SK-N-SH (cell line): ENCODE data around the gene ACOX2. TPM values are rescaled to one million over a fixed set of nuclear protein-coding genes. Genes with fewer than 3 reads are reported as not detected.

Experiments
- CTCF ChIA-PET: fragments of 300-600, 350-600 bp; formaldehyde crosslinking; extraction: SDS; loops from one replicate; lab custom pipeline; 2021; lab: Yijun Ruan, JAX
- POLR2A ChIA-PET: fragments of 350-600 bp; sonication (Branson Sonifier 250); formaldehyde crosslinking; extraction: SDS; loops from one replicate; lab custom pipeline; 2020; ENCODE audit warnings: antibody characterized with exemption, inconsistent platforms; lab: Yijun Ruan, JAX
- DNase-seq: peaks from one replicate; pipeline ENCODE4 v3.0.0; 2012
- H2AFZ ChIP-seq: fragments of 200-600 bp; sonication (generic); 2 replicates; pipeline ENCODE4 v1.8.1; 2016; ENCODE audit warnings: antibody characterized with exemption, mild to moderate bottlenecking, low read depth
- H3F3A ChIP-seq: fragments of 200-600 bp; sonication (generic); replicated peaks from 2 replicates; pipeline ENCODE3; 2016; ENCODE audit warnings: antibody characterized with exemption, mild to moderate bottlenecking; ENCODE audit not compliant: insufficient read depth
- H3K27ac ChIP-seq, 2 experiments: fragments of 200-500 bp in 1 of 2; fragments of 200-600 bp in 1 of 2; sonication (Bioruptor generic) in 1 of 2; sonication (generic), shearing (Covaris generic) in 1 of 2; 2 replicates each; pipeline versions ENCODE4 v1.5.1 to v1.6.1; 2014 to 2016; ENCODE audit warnings: low read depth in 2 of 2, inconsistent platforms in 1 of 2, low read length in 1 of 2, mild to moderate bottlenecking in 1 of 2, mixed read lengths in 1 of 2
- H3K27me3 ChIP-seq: fragments of 200-600 bp; sonication (generic), shearing (Covaris generic); 2 replicates; pipeline ENCODE4 v1.6.1; 2016; ENCODE audit warnings: mixed run types; ENCODE audit not compliant: insufficient read depth
- H3K36me3 ChIP-seq, 2 experiments: fragments of 200-500 bp in 1 of 2; fragments of 200-600 bp in 1 of 2; sonication (Bioruptor generic) in 1 of 2; sonication (generic) in 1 of 2; replicated peaks in 1 of 2; 2 replicates each; pipeline versions ENCODE3 to v1.5.1; 2014 to 2016; ENCODE audit warnings: low read length in 1 of 2, mild to moderate bottlenecking in 1 of 2; ENCODE audit not compliant: insufficient read depth in 2 of 2, control insufficient read depth in 1 of 2
- H3K4me1 ChIP-seq, 2 experiments: fragments of 200-500 bp in 1 of 2; fragments of 200-600 bp in 1 of 2; sonication (Bioruptor generic) in 1 of 2; sonication (generic), shearing (Covaris generic) in 1 of 2; 2 replicates each; pipeline versions ENCODE4 v1.5.1 to v1.6.1; 2014 to 2016; ENCODE audit warnings: low read depth in 1 of 2, low read length in 1 of 2, mixed run types in 1 of 2; ENCODE audit not compliant: insufficient read depth in 2 of 2, control insufficient read depth in 1 of 2
- H3K4me2 ChIP-seq: fragments of 200-600 bp; sonication (generic), shearing (Covaris generic); 2 replicates; pipeline ENCODE4 v1.6.1; 2017; ENCODE audit warnings: mixed run types
- H3K4me3 ChIP-seq, 2 experiments: fragments of 200-500 bp in 1 of 2; fragments of 200-600 bp in 1 of 2; sonication (Bioruptor generic) in 1 of 2; sonication (generic), shearing (Covaris generic) in 1 of 2; 2 replicates each; pipeline versions ENCODE4 v1.5.1 to v1.8.1; 2014 to 2016; ENCODE audit warnings: low read depth in 2 of 2, inconsistent platforms in 1 of 2, low read length in 1 of 2, mild to moderate bottlenecking in 1 of 2, mixed read lengths in 1 of 2, moderate library complexity in 1 of 2
- H3K79me2 ChIP-seq: fragments of 200-600 bp; sonication (generic); 2 replicates; pipeline ENCODE4 v1.8.1; 2017; ENCODE audit warnings: mild to moderate bottlenecking; ENCODE audit not compliant: insufficient read depth
- H3K9ac ChIP-seq: fragments of 200-600 bp; sonication (generic); 2 replicates; pipeline ENCODE4 v1.6.1; 2017; ENCODE audit warnings: mixed run types
- H3K9me2 ChIP-seq: fragments of 200-600 bp; sonication (generic); 2 replicates; pipeline ENCODE4 v1.6.1; 2017; ENCODE audit warnings: mixed run types
- H3K9me3 ChIP-seq: fragments of 200-600 bp; sonication (generic); 2 replicates; pipeline ENCODE4 v1.6.1; 2017; ENCODE audit warnings: mixed run types, mild to moderate bottlenecking, moderate library complexity
- H4K20me1 ChIP-seq: fragments of 200-600 bp; sonication (generic); 2 replicates; pipeline ENCODE4 v1.6.1; 2017; ENCODE audit warnings: mild to moderate bottlenecking, mixed run types; ENCODE audit not compliant: insufficient read depth
- ELF1 ChIP-seq: IDR thresholded peaks from 2 replicates; pipeline ENCODE4 v1.4.0; 2012
- EP300 ChIP-seq, 2 experiments: IDR thresholded peaks; 2 replicates each; pipeline versions ENCODE4 v1.4.0 to v1.6.1; 2012; ENCODE audit warnings: borderline replicate concordance in 1 of 2, low read depth in 1 of 2, low read length in 1 of 2
- GABPA ChIP-seq: IDR thresholded peaks from 2 replicates; pipeline ENCODE4 v1.4.0; 2012; ENCODE audit warnings: low read depth, mild to moderate bottlenecking
- JUND ChIP-seq: IDR thresholded peaks from 2 replicates; pipeline ENCODE4 v1.4.0; 2012
- MEF2A ChIP-seq: IDR thresholded peaks from 2 replicates; pipeline ENCODE4 v1.4.0; 2012; ENCODE audit warnings: low read depth, borderline replicate concordance
- MXI1 ChIP-seq: IDR thresholded peaks from 2 replicates; pipeline ENCODE4 v1.6.1; 2012; ENCODE audit warnings: mild to moderate bottlenecking, low read depth, low read length, improper control_type of control experiment
- NFIC ChIP-seq: IDR thresholded peaks from 2 replicates; pipeline ENCODE4 v1.4.0; 2012; ENCODE audit warnings: borderline replicate concordance
- NRF1 ChIP-seq: IDR thresholded peaks from 2 replicates; pipeline ENCODE4 v1.6.1; 2012; ENCODE audit warnings: low read depth, mild to moderate bottlenecking, low read length
- RAD21 ChIP-seq: IDR thresholded peaks from 2 replicates; pipeline ENCODE4 v1.6.1; 2012; ENCODE audit warnings: mild to moderate bottlenecking, low read length
- RXRA ChIP-seq: IDR thresholded peaks from 2 replicates; pipeline ENCODE4 v1.4.0; 2012; ENCODE audit warnings: low read depth, mild to moderate bottlenecking, borderline replicate concordance
- SIN3A ChIP-seq: IDR thresholded peaks from 2 replicates; pipeline ENCODE4 v1.6.1; 2012; ENCODE audit warnings: low read depth, mild to moderate bottlenecking, low read length, moderate library complexity, borderline replicate concordance
- TCF12 ChIP-seq: IDR thresholded peaks from 2 replicates; pipeline ENCODE4 v1.4.0; 2012
- TEAD4 ChIP-seq: IDR thresholded peaks from 2 replicates; pipeline ENCODE4 v1.4.0; 2012; ENCODE audit warnings: mild to moderate bottlenecking, borderline replicate concordance; ENCODE audit not compliant: insufficient read depth
- YY1 ChIP-seq: IDR thresholded peaks from 2 replicates; pipeline ENCODE4 v1.4.0; 2012; ENCODE audit warnings: low read depth, mild to moderate bottlenecking
- WGBS: methylation state at CpG from one replicate; pipeline ENCODE4 v1.1.6; 2017; ENCODE audit warnings: low lambda C conversion rate; 5-methylcytosine and 5-hydroxymethylcytosine counted together
- polyA plus RNA-seq, 3 experiments: library from polyadenylated mRNA; depleted of rRNA; stranded (reverse); fragments of >200 nt; gene quantifications; 2 replicates each; pipeline ENCODE4 v1.2.3, GENCODE V29; 2012
- TF ChIP-seq, protein P1 (sequence below): IDR thresholded peaks from 2 replicates; pipeline ENCODE4 v1.4.0; 2012; ENCODE audit warnings: low read depth, borderline replicate concordance
- TF ChIP-seq, protein P2 (sequence below): fragments of 200-600 bp; sonication (generic); IDR thresholded peaks from 2 replicates; pipeline ENCODE4 v1.6.1; 2017; ENCODE audit warnings: antibody characterized with exemption, mild to moderate bottlenecking, moderate library complexity
- TF ChIP-seq, protein P3 (sequence below): fragments of 150-350 bp; IDR thresholded peaks from 2 replicates; pipeline ENCODE4 v1.6.1; 2017; ENCODE audit warnings: antibody characterized with exemption, low read length, low read depth, borderline replicate concordance
- TF ChIP-seq, protein P4 (sequence below): IDR thresholded peaks from 2 replicates; pipeline ENCODE4; 2012

ACOX2 gene
- polyA plus RNA-seq, 1 of the 3 experiments (the other 2 are of a cell fraction): 9.0 TPM

DNA sequence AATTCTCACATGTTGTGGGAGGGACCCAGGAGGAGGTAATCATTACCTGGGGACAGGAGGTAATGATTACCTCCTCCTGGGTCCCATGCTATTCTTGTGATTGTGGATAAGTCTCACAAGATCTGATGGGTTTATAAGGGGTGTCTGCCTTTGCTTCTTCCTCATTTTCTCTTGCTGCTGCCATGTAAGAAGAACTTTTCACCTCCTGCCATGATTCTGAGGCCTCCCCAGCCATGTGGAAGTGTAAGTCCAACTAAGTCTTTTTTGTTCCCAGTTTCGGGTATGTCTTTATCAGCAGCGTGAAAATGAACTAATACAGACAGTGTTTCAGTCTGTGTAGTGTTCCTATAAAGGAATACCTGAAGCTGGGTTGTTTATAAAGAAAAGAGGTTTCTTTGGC lies 58.2 kb downstream of the ACOX2 start:
- Histone ChIP-seq H4K20me1 (no peaks in the 10 kb centered on the region), H3K4me3 (no peak overlapping the region), H3K4me2 (no peak overlapping the region), H3K79me2 (no peaks in the 10 kb centered on the region), H3K27ac (no peak overlapping the region), H3K9me2 (no peaks in the 10 kb centered on the region), H2AFZ (no peak overlapping the region), H3F3A (no peaks in the 10 kb centered on the region), H3K9ac (no peak overlapping the region), H3K4me1 (peaks cover 0 to 2% of the 10 kb centered on the region in 2 experiments; a peak in 1 of 4 replicates), H3K27me3 (no peaks in the 10 kb centered on the region), H3K36me3 (no peaks in the 10 kb centered on the region), H3K9me3 (peaks cover 4% of the 10 kb centered on the region; the same call in 1 of the 2 replicates)
- POLR2A ChIA-PET: no interaction called here
- CTCF ChIA-PET: no interaction called here
- no peak for TF ChIP-seq NRF1
- TF ChIP-seq MEF2A: no peak
- TF ChIP-seq JUND: no peak
- TF ChIP-seq MXI1: no peak
- no peak for TF ChIP-seq YY1
- TF ChIP-seq TCF12: no peak
- TF ChIP-seq, protein P1, sequence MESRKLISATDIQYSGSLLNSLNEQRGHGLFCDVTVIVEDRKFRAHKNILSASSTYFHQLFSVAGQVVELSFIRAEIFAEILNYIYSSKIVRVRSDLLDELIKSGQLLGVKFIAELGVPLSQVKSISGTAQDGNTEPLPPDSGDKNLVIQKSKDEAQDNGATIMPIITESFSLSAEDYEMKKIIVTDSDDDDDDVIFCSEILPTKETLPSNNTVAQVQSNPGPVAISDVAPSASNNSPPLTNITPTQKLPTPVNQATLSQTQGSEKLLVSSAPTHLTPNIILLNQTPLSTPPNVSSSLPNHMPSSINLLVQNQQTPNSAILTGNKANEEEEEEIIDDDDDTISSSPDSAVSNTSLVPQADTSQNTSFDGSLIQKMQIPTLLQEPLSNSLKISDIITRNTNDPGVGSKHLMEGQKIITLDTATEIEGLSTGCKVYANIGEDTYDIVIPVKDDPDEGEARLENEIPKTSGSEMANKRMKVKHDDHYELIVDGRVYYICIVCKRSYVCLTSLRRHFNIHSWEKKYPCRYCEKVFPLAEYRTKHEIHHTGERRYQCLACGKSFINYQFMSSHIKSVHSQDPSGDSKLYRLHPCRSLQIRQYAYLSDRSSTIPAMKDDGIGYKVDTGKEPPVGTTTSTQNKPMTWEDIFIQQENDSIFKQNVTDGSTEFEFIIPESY: no peak
- no peak for TF ChIP-seq RAD21
- no peak for TF ChIP-seq GABPA
- TF ChIP-seq TEAD4: no peak
- TF ChIP-seq SIN3A: no peak
- TF ChIP-seq, protein P2, sequence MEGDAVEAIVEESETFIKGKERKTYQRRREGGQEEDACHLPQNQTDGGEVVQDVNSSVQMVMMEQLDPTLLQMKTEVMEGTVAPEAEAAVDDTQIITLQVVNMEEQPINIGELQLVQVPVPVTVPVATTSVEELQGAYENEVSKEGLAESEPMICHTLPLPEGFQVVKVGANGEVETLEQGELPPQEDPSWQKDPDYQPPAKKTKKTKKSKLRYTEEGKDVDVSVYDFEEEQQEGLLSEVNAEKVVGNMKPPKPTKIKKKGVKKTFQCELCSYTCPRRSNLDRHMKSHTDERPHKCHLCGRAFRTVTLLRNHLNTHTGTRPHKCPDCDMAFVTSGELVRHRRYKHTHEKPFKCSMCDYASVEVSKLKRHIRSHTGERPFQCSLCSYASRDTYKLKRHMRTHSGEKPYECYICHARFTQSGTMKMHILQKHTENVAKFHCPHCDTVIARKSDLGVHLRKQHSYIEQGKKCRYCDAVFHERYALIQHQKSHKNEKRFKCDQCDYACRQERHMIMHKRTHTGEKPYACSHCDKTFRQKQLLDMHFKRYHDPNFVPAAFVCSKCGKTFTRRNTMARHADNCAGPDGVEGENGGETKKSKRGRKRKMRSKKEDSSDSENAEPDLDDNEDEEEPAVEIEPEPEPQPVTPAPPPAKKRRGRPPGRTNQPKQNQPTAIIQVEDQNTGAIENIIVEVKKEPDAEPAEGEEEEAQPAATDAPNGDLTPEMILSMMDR: no peak
- 79% methylated on average over 2 of the region's 2 CpGs for WGBS
- DNase-seq: no peak

DNA sequence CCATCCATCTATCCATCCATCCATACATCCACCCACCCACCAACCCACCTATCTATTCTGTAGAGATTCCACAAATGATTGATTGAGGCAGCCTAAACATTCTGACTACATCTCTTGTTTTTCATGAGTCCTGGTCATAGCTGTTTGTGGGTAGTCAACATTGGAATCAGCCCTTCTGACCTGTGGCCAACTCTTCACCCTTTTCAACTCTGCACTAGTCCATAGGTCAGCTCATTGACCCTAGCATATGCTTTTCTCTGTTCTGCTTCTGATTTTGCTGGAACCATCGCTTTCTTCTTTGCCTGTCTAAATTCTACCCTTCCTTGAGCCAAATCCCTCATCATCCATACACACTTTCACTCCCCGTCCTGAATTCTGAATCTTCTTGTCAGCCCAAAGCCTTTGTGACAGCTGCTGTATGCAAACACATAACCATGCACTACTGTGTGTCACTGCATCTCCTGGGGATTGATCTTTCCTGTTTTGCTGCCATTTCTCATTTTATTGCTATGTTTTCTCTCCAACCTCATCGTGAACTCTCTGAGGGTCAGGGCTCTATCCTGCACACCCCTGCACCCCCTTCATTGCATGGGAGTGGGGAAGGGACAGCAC lies 61.9 kb downstream of the ACOX2 start:
- Histone ChIP-seq H3K79me2 (no peaks in the 10 kb centered on the region), H3K9ac (no peak overlapping the region), H3F3A (no peaks in the 10 kb centered on the region), H3K27me3 (no peaks in the 10 kb centered on the region), H3K9me3 (no peaks in the 10 kb centered on the region), H3K9me2 (no peaks in the 10 kb centered on the region), H3K4me2 (no peak overlapping the region), H3K36me3 (no peaks in the 10 kb centered on the region), H3K27ac (no peak overlapping the region), H3K4me3 (no peak overlapping the region), H2AFZ (no peak overlapping the region), H4K20me1 (no peaks in the 10 kb centered on the region), H3K4me1 (peaks cover 5 to 11% of the 10 kb centered on the region in 2 experiments; a peak in 3 of 4 replicates)
- ChIA-PET CTCF (no interaction called here), POLR2A (no interaction called here)
- DNase-seq: no peak
- WGBS: 84% methylated on average over 3 of the region's 3 CpGs
- TF ChIP-seq, protein P1: no peak
- TF ChIP-seq MXI1 (no peak), ELF1 (no peak), NFIC (no peak), RXRA (no peak), GABPA (no peak), EP300 (IDR thresholded peaks at IDR 0.05; ENCODE audit: borderline replicate concordance in 1 of 2, low read depth in 1 of 2, low read length in 1 of 2) (no peak)
- TF ChIP-seq, protein P3, sequence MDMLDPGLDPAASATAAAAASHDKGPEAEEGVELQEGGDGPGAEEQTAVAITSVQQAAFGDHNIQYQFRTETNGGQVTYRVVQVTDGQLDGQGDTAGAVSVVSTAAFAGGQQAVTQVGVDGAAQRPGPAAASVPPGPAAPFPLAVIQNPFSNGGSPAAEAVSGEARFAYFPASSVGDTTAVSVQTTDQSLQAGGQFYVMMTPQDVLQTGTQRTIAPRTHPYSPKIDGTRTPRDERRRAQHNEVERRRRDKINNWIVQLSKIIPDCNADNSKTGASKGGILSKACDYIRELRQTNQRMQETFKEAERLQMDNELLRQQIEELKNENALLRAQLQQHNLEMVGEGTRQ: no peak
- TF ChIP-seq, protein P4, sequence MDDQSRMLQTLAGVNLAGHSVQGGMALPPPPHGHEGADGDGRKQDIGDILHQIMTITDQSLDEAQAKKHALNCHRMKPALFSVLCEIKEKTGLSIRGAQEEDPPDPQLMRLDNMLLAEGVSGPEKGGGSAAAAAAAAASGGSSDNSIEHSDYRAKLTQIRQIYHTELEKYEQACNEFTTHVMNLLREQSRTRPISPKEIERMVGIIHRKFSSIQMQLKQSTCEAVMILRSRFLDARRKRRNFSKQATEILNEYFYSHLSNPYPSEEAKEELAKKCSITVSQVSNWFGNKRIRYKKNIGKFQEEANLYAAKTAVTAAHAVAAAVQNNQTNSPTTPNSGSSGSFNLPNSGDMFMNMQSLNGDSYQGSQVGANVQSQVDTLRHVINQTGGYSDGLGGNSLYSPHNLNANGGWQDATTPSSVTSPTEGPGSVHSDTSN: no peak
